Activated CD8-positive, alpha-beta memory T cell treated with anti-CD3 and anti-CD28 coated beads, Interleukin-2, amount 10 ng/mL, durations not matched to agents 7 days and 5 days (primary cell): Measurements from ENCODE around the gene CBX7. TPM values are rescaled to one million over a fixed set of nuclear protein-coding genes. Genes with fewer than 3 reads are reported as not detected.
A peak's percentile ranks its signal among the peaks of the same experiment; 100 is the strongest.

ENCODE experiments used
- ATAC-seq: fragments of 150-1000 bp; cut with Tn5 transposase; one replicate; pipeline ENCODE4 v1.10.0; 2021; ENCODE audit warnings: moderate library complexity
- CTCF ChIA-PET: fragments of 350-600 bp; sonication (Branson Sonifier 250); formaldehyde crosslinking; loops from one replicate; lab custom pipeline; 2021; ENCODE audit warnings: antibody characterized with exemption; lab: Charles Lee
- DNase-seq: peaks from one replicate; pipeline ENCODE4 v3.0.0-alpha.2; 2020
- H3K27ac Mint-ChIP-seq: one replicate; pipeline ENCODE4 v1.8.0; 2021; ENCODE audit warnings: mild to moderate bottlenecking, mixed read lengths
- H3K27me3 Mint-ChIP-seq: one replicate; pipeline ENCODE4 v1.8.0; 2021; ENCODE audit warnings: mixed read lengths
- H3K36me3 Mint-ChIP-seq: one replicate; pipeline ENCODE4 v1.8.0; 2021; ENCODE audit warnings: mild to moderate bottlenecking, mixed read lengths
- H3K4me1 Mint-ChIP-seq: one replicate; pipeline ENCODE4 v1.8.0; 2021; ENCODE audit warnings: mixed read lengths
- H3K4me3 Mint-ChIP-seq: one replicate; pipeline ENCODE4 v1.8.0; 2021; ENCODE audit warnings: mild to moderate bottlenecking, moderate library complexity, mixed read lengths
- H3K9me3 Mint-ChIP-seq: one replicate; pipeline ENCODE4 v1.8.0; 2022; ENCODE audit warnings: low read depth, mixed read lengths
- total RNA-seq, 2 experiments: library from RNA; stranded (reverse); gene quantifications; one replicate each; pipeline ENCODE4 v1.2.3, GENCODE V29; 2021

The CBX7 gene
- 10 to 100 TPM; 12.7 to 13.5 TPM for total RNA-seq

GRCh38 chr22:39152511-39153219 is at the start of gene CBX7:
Gene CBX7, minus strand, starts transcription at chr22:39152680. Its CDS starts 236 bp downstream, at chr22:39152444.
- no peaks in the 10 kb centered on the region for H3K9me3 Mint-ChIP-seq
- H3K27ac Mint-ChIP-seq = peak within 1 kb of the TSS; percentile 56
- ATAC-seq (peak; percentile 93), DNase-seq (peak; percentile 92)
- peaks cover 36% of the 10 kb centered on the region for H3K4me1 Mint-ChIP-seq
- peaks cover 1% of the 10 kb centered on the region for H3K36me3 Mint-ChIP-seq
- peak within 1 kb of the TSS; percentile 60 for H3K4me3 Mint-ChIP-seq
- peaks cover 34% of the 10 kb centered on the region for H3K27me3 Mint-ChIP-seq
- CTCF ChIA-PET = interaction anchor here (0.5 to 6.3 kb wide), 4 partner anchors 18 to 283 kb away, joined by 4 to 28 read pairs (median 7); no protein-coding TSS in a partner anchor

- H3K4me3 Mint-ChIP-seq = no peak overlapping the region
Measured at GRCh38 chr22:39197578-39197977, 45.1 kb upstream of the CBX7 start.

GRCh38 chr22:39194098-39194497 is 41.6 kb upstream of the CBX7 start:
- CTCF ChIA-PET = no interaction called here
- Mint-ChIP-seq H3K9me3 (peaks cover 8% of the 10 kb centered on the region), H3K27me3 (peaks cover 38% of the 10 kb centered on the region), H3K36me3 (no peaks in the 10 kb centered on the region), H3K4me3 (no peak overlapping the region), H3K27ac (no peak overlapping the region), H3K4me1 (no peaks in the 10 kb centered on the region)
- ATAC-seq (no peak), DNase-seq (no peak)

More at GRCh38 chr22:39197578-39197977, 45.1 kb upstream of the CBX7 start:
- Mint-ChIP-seq H3K9me3 (peaks cover 8% of the 10 kb centered on the region), H3K27me3 (peaks cover 57% of the 10 kb centered on the region), H3K4me1 (no peaks in the 10 kb centered on the region), H3K27ac (no peak overlapping the region), H3K36me3 (no peaks in the 10 kb centered on the region)
- ATAC-seq (no peak), DNase-seq (no peak)
- CTCF ChIA-PET = no interaction called here

- ATAC-seq (no peak), DNase-seq (no peak)
- no peaks in the 10 kb centered on the region for H3K9me3 Mint-ChIP-seq
- H3K27me3 Mint-ChIP-seq = peaks cover 20% of the 10 kb centered on the region
- H3K4me3 Mint-ChIP-seq = no peak overlapping the region
- H3K4me1 Mint-ChIP-seq = no peaks in the 10 kb centered on the region
- H3K36me3 Mint-ChIP-seq = no peaks in the 10 kb centered on the region
- CTCF ChIA-PET = interaction anchor here (1.1 kb wide), 1 partner anchor 18 kb away, joined by 4 read pairs; no protein-coding TSS in a partner anchor
- H3K27ac Mint-ChIP-seq = no peak overlapping the region
Measured at GRCh38 chr22:39188809-39189208, 36.3 kb upstream of the CBX7 start.

- Mint-ChIP-seq H3K36me3 (no peaks in the 10 kb centered on the region), H3K4me3 (no peak overlapping the region), H3K27ac (no peak overlapping the region), H3K4me1 (no peaks in the 10 kb centered on the region), H3K27me3 (peaks cover 20% of the 10 kb centered on the region), H3K9me3 (no peaks in the 10 kb centered on the region)
- DNase-seq (no peak), ATAC-seq (no peak)
- CTCF ChIA-PET = no interaction called here
Measured at GRCh38 chr22:39185601-39186012, 33.1 kb upstream of the CBX7 start.

GRCh38 chr22:39184586-39185577 is 32.4 kb upstream of the CBX7 start:
- DNase-seq = no peak

GRCh38 chr22:39183991-39184585 is 31.6 kb upstream of the CBX7 start:
- Mint-ChIP-seq H3K27me3 (peaks cover 24% of the 10 kb centered on the region), H3K27ac (no peak overlapping the region), H3K4me3 (no peak overlapping the region), H3K36me3 (no peaks in the 10 kb centered on the region), H3K4me1 (no peaks in the 10 kb centered on the region), H3K9me3 (no peaks in the 10 kb centered on the region)
- DNase-seq (no peak), ATAC-seq (no peak)
- CTCF ChIA-PET = interaction anchor here (1.2 kb wide), 1 partner anchor 13 kb away, joined by 4 read pairs; no protein-coding TSS in a partner anchor

More at GRCh38 chr22:39184586-39185577, 32.4 kb upstream of the CBX7 start:
- H3K4me1 Mint-ChIP-seq = no peaks in the 10 kb centered on the region
- H3K36me3 Mint-ChIP-seq = no peaks in the 10 kb centered on the region
- CTCF ChIA-PET = interaction anchor here (1.2 kb wide), 1 partner anchor 14 kb away, joined by 4 read pairs; no protein-coding TSS in a partner anchor
- ATAC-seq = no peak
- H3K27ac Mint-ChIP-seq = no peak overlapping the region
- H3K27me3 Mint-ChIP-seq = peaks cover 22% of the 10 kb centered on the region
- H3K4me3 Mint-ChIP-seq = no peak overlapping the region
- no peaks in the 10 kb centered on the region for H3K9me3 Mint-ChIP-seq

GRCh38 chr22:39182478-39183030 is 30.1 kb upstream of the CBX7 start:
- Mint-ChIP-seq H3K9me3 (no peaks in the 10 kb centered on the region), H3K27me3 (peaks cover 17% of the 10 kb centered on the region), H3K36me3 (no peaks in the 10 kb centered on the region), H3K4me1 (peaks cover 8% of the 10 kb centered on the region), H3K4me3 (no peak overlapping the region), H3K27ac (no peak overlapping the region)
- DNase-seq (no peak), ATAC-seq (no peak)
- CTCF ChIA-PET = interaction anchor here (0.9 to 1.2 kb wide), 5 partner anchors 10 to 133 kb away, joined by 3 to 5 read pairs (median 4); no protein-coding TSS in a partner anchor

GRCh38 chr22:39181778-39182177 is 29.3 kb upstream of the CBX7 start:
- CTCF ChIA-PET = interaction anchor here (0.9 to 1.2 kb wide), 4 partner anchors 9 to 134 kb away, joined by 3 to 5 read pairs (median 4); no protein-coding TSS in a partner anchor
- Mint-ChIP-seq H3K36me3 (no peaks in the 10 kb centered on the region), H3K4me1 (peaks cover 12% of the 10 kb centered on the region), H3K27me3 (peaks cover 17% of the 10 kb centered on the region), H3K27ac (no peak overlapping the region), H3K4me3 (no peak overlapping the region), H3K9me3 (no peaks in the 10 kb centered on the region)
- no peak for ATAC-seq
- DNase-seq = no peak

- H3K4me3 Mint-ChIP-seq = no peak overlapping the region
- H3K4me1 Mint-ChIP-seq = peaks cover 12% of the 10 kb centered on the region
- no peak overlapping the region for H3K27ac Mint-ChIP-seq
- H3K36me3 Mint-ChIP-seq = no peaks in the 10 kb centered on the region
- peaks cover 17% of the 10 kb centered on the region for H3K27me3 Mint-ChIP-seq
- CTCF ChIA-PET = interaction anchor here (1.0 to 1.2 kb wide), 3 partner anchors 9 to 135 kb away, joined by 3 to 5 read pairs (median 4); no protein-coding TSS in a partner anchor
- DNase-seq (no peak), ATAC-seq (no peak)
- no peaks in the 10 kb centered on the region for H3K9me3 Mint-ChIP-seq
Measured at GRCh38 chr22:39181356-39181755, 28.9 kb upstream of the CBX7 start.

- CTCF ChIA-PET = interaction anchor here (0.9 to 1.7 kb wide), 2 partner anchors 10 to 138 kb away, joined by 3 read pairs; no protein-coding TSS in a partner anchor
- Mint-ChIP-seq H3K27me3 (peaks cover 12% of the 10 kb centered on the region), H3K9me3 (no peaks in the 10 kb centered on the region), H3K4me1 (peaks cover 15% of the 10 kb centered on the region), H3K36me3 (no peaks in the 10 kb centered on the region), H3K27ac (no peak overlapping the region), H3K4me3 (no peak overlapping the region)
- ATAC-seq (no peak), DNase-seq (no peak)
Measured at GRCh38 chr22:39179841-39180335, 27.4 kb upstream of the CBX7 start.

GRCh38 chr22:39179401-39179827 is 26.9 kb upstream of the CBX7 start:
- DNase-seq (no peak), ATAC-seq (no peak)
- CTCF ChIA-PET = interaction anchor here (0.9 to 1.7 kb wide), 4 partner anchors 9 to 139 kb away, joined by 3 to 4 read pairs (median 3); no protein-coding TSS in a partner anchor
- no peaks in the 10 kb centered on the region for H3K36me3 Mint-ChIP-seq
- no peaks in the 10 kb centered on the region for H3K9me3 Mint-ChIP-seq
- peaks cover 12% of the 10 kb centered on the region for H3K27me3 Mint-ChIP-seq
- H3K4me1 Mint-ChIP-seq = peaks cover 19% of the 10 kb centered on the region
- no peak overlapping the region for H3K4me3 Mint-ChIP-seq
- no peak overlapping the region for H3K27ac Mint-ChIP-seq
